DOHH2 (cell line): ENCODE data around the gene HAND1.

Experiments used
- EZH2phosphoT487 ChIP-seq: fragments of 200-600 bp; sonication (generic); IDR thresholded peaks from 2 replicates; pipeline ENCODE4 v1.6.1; 2017; ENCODE audit warnings: borderline replicate concordance, mild to moderate bottlenecking, antibody characterized with exemption, low read length, moderate library complexity, mixed read lengths
- TF ChIP-seq, protein P1 (sequence below): fragments of 200-600 bp; sonication (generic); IDR thresholded peaks from one replicate; pipeline ENCODE4 v1.5.1; 2014; ENCODE audit warnings: antibody characterized with exemption, mild to moderate bottlenecking, low read depth, low read length; ENCODE audit not compliant: poor library complexity, severe bottlenecking

DNA sequence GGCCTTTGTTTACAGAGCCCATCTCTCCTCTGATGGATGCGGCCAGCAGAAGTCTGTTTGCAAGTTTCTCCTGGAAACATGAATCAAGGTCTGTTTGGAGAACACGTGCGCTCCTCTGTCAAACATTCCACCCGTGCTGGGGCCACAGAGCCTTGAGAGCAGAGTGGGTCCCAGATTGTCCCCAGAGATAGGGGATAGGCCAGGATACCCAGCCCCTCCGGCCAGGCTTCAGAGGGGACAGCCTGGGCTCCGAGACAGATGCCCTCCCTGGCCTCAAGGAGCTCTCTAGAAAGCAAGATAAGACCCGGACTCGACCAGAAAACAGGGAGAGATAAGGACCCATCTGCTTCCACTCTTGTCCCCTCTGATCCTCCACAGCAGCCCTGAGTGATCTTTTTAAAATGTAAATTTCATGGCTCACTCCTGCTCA is 40.4 kb upstream of the HAND1 start:
- TF ChIP-seq, protein P1, sequence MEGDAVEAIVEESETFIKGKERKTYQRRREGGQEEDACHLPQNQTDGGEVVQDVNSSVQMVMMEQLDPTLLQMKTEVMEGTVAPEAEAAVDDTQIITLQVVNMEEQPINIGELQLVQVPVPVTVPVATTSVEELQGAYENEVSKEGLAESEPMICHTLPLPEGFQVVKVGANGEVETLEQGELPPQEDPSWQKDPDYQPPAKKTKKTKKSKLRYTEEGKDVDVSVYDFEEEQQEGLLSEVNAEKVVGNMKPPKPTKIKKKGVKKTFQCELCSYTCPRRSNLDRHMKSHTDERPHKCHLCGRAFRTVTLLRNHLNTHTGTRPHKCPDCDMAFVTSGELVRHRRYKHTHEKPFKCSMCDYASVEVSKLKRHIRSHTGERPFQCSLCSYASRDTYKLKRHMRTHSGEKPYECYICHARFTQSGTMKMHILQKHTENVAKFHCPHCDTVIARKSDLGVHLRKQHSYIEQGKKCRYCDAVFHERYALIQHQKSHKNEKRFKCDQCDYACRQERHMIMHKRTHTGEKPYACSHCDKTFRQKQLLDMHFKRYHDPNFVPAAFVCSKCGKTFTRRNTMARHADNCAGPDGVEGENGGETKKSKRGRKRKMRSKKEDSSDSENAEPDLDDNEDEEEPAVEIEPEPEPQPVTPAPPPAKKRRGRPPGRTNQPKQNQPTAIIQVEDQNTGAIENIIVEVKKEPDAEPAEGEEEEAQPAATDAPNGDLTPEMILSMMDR = no peak
- no peak for TF ChIP-seq EZH2phosphoT487
